Activated T-helper 1 cell treated with anti-CD3 and anti-CD28 coated beads, Interleukin-2, amount 50 U/mL, for 16 hours (primary cell): ENCODE data around the gene PRR14.
"Not testable (repeated sequence)": the region's sequence is repeated elsewhere in the genome, so short reads cannot be mapped to it uniquely, and the experiment has no call there.

Experiments used
- DNase-seq, 2 donors: peaks; one replicate each; pipeline ENCODE4 v3.0.0-alpha.2; 2020; ENCODE audit warnings: low read depth in 1 of 2, low spot score in 1 of 2

Gene PRR14

DNA sequence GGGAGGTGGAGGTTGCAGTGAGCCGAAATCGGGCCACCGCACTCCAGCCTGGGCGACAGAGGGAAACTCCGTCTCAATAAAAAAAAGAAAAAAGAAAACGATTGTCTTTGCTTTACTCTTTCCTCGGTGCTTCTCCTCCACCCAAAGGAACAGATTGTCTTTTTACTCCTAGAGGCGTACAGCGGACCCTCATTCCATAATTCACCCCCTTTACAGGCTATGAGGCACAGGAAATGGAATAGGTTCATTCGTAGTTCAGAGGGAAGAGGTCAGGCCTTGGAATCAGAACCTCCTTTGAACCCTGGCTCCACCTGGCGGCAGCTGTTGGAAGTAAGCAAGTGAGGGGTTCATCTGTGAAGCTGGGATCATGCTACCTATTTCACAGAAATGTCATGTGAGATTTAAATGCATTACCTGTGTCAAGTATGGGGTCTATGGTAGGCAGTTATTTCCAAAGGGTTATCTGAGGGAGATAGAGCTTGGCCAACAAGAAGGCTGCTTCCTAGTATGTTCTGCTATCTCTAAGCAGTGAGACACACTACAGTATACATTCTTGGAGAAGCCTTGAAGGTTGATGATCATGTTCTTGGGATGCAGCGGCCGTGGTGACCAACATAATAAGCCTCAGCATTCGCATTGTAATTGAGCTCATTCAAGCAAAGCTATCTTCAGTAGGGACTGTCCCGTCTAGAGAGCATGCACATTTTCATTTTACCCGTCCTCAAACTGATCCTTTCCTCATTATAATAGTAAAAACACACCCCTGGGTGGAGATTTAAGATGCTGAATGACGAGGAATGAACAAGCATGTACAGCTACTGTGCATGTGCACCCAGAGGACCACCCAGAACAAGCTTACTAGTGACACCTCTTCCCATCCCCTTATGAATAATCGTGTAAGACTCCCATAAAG lies 21.9 kb upstream of the PRR14 start:
- peak; percentile 74 to 89 for DNase-seq

DNA sequence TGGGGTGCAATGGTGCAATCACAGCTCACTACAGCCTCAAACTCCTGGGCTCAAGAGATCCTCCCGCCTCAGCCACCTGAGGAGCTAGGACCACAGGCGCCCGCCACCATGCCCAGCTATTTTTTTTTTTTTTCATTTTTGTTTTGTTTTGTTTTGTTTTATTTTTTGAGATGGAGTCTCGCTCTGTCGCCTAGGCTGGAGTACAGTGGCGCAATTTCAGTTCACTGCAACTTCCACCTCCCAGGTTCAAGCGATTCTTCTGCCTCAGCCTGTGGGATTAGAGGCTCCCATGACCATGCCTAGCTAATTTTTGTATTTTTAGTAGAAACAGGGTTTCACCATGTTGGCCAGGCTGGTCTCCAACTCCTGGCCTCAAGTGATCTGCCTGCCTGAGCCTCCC lies 18.3 kb upstream of the PRR14 start:
- not testable (repeated sequence) for DNase-seq

DNA sequence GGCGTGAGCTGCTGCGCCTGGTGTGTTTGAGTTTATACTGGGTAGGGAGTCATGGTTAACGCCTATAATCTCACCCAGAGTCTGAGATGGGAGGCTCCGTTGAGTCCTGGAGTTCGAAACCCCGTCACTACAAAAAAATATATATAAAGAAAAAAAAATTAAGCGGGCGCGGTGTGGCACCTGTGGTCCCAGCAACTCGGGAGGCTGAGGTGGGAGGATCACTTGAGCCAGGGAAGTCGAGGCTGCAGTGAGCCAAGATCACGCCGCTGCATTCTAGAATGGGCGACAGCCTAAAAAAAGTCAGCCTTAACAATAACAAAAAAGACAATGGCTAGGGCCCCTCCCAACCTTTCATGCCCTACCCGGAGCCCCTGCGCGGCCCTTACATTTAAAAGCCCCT lies 17.2 kb upstream of the PRR14 start:
- DNase-seq: no peak

DNA sequence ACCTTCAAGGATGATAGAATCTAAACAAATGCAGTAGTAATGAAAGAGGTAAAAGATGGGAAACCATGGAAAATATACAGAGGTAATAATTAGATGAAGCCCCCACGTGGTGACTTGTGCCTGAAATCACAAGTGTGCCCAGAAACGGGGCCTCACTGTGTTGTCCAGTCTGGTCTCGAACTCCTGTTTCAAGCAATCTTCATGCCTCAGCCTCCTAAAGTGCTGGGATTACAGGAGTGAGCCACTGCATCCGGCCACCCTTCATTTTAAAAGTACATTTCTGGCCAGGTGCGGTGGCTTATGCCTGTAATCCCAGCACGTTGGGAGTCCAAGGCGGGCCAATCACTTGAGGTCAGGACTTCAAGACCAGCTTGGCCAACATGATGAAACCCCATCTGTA lies 14.2 kb upstream of the PRR14 start:
- no peak for DNase-seq

DNA sequence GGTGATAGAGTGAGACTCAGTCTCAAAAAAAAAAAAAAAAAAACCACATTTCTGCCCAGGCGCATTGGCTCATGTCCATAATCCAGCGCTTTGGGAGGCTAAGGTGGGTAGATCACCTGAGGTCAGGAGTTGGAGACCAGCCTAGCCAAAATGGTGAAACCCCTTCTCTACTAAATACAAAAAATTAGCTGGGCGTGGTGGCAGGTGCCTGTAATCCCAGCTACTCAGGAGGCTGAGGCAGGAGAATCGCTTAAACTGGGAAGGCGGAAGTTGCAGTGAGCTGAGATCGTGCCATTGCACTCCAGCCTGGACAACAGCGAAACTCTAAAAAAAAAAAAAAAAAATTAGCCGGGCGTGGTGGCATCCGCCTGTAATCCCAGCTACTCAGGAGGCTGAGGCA lies 13.6 kb upstream of the PRR14 start:
- not testable (repeated sequence) for DNase-seq

DNA sequence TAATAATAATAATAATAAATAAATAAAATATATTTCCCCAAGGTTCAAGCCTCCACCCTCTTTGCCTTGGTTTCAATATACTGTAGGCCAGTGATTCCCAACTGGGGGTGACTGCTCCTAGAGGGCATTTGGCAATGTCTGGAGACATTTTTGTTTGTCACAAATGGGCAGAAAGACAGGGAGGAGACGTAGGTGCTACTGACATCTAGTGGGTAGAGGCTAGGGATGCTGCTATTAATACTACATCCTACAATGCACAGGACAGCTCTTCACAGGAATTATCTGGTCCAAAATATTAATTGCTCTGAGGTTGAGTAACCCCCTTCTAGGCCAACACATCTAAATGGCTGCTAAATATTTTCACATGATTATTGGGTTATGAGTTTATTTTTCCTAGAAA lies 12.8 kb upstream of the PRR14 start:
- DNase-seq: no peak

DNA sequence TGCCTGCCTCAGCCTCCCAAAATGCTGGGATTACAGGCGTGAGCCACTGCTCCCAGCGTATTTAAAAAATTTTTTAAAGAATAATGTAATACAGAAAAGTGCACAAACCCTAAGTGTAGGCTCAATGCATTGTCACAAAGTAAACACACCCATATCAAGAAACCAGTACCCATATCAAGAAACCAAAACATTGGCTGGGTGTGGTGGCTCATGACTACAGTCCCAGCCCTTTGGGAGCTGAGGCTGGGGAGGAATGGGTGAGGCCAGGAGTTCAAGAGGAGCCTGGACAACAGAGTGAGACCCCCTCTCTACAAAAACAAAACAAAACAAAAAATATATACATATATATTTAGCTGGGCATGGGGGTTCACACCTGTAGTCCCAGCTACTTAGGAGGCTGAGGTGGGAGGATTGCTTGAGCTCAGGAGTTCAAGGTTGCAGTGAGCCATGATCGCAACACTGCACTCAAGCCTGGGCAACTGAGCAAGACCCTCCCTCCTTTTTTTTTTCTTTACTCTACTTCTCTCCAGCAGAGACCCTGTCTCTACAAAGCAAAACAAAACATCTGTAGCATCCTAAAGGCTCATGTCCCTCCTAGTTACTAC lies 9.3 kb upstream of the PRR14 start:
- no peak for DNase-seq

DNA sequence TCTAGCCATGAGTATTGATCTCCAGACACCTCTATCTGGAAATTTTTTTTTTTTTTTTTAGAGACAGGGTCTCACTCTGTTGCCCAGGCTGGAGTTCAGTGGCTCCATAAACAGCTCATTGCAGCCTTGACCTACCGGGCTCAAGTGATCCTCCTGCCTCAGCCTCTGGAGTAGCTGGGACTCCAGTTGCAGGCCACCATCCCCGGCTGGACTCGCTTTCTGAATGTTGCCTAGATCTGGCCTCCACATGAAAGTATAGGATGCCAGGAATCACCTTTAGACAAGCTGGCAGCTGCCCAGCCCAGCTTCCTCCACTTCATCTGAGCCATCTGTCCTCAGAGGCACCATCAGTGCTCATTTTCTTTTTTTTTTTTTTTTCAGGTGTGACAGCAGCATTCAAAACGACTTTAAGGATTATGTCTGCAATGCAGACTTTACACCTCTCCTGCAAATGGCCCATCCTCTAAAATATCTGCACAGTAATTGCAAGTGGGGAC lies 6.4 kb upstream of the PRR14 start:
- DNase-seq: no peak

DNA sequence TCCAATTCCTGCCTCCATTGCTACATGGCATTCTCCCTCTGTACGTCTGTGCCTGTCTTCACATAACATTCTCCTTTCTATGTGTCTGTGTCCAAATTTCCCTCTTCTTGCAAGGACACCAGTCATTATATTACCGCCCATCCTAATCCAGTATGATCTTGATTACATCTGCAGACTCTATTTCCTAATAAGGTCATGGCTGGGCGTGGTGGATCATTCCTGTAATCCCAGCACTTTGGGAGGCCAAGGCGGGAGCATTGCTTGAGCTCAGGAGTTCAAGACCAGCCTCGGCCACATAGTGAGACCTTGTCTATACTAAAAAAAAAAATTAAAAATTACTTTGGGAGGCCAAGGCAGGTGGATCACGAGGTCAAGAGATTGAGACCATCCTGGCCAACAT lies 5.0 kb upstream of the PRR14 start:
- DNase-seq: no peak

DNA sequence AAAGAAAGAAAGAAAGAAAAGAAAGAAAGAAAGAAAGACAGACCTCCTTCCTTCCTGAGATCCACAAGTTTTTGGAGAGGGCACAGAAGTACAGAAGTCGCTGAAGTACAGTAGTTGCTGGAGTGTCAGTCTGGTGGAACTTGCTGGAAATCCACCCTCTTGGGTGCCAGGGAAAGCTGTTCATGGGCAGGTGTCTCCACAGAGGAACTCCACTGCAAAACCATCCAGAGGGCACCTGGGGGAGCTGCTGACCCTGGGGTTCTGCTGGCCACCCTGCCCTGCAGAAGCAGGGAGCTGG lies 3.5 kb upstream of the PRR14 start:
- DNase-seq: no peak

DNA sequence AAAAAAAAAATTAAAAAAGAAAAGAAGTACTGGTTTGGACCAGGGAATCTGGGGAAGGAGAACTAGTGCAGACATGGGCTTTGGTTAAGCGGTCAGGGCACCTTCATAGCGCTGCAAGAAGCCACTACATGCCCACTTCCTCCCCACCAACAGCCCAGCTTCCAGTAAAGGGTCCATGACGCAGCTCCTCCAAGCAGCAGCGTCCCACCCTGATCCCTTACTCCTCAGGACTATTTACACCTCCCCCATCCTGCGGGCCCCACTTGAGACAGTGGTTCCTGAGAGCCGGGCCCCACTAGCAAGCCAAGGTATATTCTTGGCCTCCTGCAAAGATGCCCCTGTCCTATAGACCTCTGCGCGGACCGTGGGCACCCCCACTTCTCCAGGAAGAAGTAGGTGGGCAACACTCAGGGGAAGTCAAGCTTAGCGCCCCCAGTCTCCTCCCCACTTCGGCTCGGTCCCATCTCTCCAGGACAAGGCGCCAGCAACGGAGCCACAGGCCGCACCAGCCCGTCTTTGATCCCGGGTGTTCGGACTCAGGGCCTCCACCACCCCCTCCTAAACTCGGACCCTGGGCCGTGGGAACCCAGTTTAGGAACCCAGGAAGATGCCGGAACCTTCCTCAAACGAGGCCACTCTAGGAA lies 913 bp upstream of the PRR14 start:
- DNase-seq: no peak

DNA sequence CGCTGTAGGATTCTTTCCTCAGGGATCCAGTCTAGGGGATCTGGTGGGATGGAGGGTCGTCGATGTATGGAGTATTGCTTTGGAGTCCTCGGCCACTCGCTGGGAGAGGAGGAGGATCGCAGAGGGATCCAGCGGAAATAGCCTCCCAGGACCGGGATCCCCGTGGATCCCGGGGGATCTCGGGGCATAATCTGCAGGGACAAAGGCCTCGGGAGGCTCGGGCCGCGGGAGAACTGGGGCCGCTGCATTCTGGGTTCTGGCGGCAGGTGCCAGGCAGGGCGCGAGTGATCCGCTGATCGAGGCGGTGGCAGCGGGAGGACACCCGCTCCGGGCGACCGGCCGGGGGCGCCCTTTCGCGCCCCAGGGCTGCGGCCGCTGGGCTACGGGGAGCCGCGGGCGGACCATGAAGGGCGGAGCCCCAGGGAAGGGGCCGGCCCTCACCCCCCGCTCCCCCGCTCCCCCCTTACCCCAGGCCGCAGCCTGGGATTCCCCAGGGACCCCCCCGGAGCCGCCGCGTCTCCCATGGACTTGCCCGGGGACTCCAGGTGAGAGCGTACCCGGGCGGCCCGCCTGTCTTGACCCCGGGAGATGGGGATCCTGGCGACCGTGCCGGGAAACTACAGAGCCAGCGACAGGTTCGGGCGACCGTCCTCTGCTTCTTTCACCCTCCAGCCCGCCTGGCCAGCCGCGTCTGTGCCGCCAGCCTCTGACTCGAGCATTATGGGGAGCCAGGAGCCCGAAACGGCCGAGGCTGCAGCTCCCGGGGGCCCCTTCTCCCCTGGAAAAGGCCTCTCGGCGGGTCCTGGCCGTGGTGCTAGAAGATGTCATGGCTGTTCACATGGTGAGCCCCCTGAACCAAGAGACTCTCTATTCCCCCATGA lies 604 bp downstream of the PRR14 start:
- DNase-seq: peak; percentile 50 to 74

DNA sequence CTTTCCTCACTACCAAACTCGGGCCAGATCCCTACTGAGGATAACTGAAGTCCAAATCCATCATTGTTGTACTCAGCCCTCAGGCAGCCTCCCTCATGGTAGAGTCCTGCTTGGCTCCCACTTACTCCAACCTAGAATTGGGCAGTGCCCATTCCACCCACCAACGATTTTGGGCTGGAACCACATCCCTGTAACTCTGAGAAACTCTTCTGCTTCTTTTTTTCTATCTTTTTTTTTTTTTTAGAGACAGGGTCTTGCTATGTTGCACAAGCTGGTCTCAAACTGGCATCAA lies 1.2 kb downstream of the PRR14 start:
- no peak for DNase-seq

DNA sequence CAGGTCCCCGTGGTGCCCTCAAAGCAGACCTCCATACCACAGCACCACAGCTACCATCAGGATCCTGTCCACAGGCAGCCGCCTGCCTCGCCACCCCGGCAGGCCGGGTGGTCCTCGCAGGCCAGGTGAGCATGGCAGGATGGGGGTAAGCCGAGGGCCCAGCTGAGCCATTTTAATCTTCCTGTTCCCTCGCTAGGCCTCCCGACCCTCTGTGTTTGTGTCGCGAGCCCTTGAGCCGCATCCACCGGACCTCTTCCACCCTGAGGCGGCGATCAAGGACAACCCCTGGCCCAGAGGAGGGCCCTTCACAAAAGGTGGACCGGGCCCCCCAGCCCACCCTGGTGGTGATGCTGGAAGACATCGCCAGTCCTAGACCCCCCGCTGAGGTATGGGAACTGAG lies 2.0 kb downstream of the PRR14 start:
- DNase-seq: no peak

DNA sequence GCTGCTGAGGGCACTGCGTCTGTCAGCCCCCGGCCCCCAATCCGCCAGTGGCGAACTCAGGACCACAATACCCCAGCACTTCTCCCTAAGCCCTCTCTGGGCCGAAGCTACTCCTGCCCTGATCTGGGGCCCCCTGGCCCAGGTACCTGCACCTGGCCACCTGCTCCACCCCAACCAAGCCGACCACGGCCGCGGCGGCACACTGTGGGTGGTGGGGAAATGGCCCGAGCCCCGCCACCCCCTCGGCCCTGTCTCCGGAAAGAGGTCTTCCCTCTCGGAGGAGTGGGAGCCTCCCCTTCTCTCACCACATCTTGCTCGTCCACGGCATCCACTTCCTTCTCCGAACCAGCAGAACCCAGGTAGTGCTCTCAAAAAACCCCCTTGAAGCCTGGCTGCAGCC lies 4.1 kb downstream of the PRR14 start:
- no peak for DNase-seq

DNA sequence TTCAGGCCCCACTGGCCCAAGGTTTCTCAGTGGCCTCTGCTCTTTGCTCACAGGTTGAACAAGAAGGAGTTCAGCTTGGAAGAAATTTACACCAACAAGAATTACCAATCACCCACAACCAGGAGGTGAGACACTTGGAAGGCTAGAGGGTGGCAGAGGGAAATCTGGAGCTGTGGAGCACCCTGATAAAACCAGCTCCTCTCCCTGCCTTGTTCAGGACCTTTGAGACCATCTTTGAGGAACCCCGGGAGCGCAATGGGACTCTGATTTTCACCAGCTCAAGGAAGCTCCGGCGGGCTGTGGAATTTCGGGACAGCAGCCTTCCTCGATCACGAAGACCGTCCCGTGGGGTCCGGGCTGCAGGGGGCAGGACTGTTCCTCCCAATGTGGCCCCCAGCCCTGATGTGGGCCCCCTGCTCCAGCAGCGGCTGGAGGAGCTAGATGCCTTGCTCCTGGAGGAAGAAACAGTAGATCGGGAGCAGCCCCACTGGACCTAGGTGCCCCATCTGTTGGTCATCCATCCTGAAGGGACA lies 5.1 kb downstream of the PRR14 start:
- DNase-seq: no peak

DNA sequence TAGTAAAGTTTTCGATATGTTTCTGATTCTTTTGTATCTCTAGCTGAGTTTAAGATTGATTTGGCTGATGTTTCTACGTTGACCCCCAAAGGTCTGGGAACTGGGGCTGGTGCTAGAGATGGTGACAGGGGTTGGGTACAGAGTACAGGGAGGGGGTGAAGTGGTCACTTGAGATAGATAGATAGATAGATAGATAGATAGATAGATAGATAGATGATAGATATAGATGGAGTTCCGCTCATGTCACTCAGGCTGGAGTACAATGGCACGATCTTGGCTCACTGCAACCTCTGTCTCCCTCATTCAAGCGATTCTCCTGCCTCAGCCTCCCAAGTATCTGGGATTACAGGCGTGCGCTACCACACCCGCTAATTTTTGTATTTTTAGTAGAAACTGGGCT lies 5.6 kb downstream of the PRR14 start:
- DNase-seq: no peak

DNA sequence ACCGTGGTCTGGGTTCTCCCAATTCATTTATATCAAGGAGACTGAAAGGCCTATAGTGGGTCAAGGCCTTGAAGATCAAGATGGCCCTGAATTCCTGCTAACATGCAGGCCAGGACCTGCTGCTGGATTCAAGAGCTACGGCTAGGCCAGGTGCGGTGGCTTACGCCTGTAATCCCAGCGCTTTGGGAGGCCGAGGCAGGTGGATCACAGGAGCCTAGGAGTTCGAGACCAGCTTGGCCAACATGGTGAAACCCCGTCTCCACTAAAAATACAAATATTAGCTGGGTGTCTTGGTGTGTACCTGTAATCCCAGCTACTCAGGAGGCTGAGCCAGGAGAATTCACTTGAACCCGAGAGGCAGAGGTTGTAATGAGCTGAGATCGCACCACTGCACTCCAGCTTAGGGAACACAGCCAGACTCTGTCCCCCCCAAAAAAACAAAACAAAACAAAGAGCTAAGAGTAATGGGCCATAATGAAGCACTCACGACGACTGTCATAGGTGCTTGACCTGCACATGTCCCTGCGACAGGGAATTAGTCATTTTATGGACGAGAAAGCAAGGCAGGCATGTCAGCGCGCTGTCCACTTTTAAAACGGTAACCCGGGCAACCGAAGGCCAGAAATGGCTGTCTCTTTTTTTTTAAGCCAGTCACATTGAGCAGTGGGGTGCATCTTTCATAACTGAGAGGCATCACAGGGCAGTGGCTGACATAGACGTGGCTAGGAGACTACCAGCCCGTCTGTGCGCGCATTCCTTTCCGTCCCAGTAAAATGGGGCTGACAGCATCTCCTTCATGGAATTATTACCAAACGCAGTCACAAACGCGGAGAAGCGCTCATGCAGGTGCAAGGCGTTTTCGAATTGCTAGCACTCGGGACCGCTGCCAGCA lies 6.5 kb downstream of the PRR14 start:
- DNase-seq: no peak

DNA sequence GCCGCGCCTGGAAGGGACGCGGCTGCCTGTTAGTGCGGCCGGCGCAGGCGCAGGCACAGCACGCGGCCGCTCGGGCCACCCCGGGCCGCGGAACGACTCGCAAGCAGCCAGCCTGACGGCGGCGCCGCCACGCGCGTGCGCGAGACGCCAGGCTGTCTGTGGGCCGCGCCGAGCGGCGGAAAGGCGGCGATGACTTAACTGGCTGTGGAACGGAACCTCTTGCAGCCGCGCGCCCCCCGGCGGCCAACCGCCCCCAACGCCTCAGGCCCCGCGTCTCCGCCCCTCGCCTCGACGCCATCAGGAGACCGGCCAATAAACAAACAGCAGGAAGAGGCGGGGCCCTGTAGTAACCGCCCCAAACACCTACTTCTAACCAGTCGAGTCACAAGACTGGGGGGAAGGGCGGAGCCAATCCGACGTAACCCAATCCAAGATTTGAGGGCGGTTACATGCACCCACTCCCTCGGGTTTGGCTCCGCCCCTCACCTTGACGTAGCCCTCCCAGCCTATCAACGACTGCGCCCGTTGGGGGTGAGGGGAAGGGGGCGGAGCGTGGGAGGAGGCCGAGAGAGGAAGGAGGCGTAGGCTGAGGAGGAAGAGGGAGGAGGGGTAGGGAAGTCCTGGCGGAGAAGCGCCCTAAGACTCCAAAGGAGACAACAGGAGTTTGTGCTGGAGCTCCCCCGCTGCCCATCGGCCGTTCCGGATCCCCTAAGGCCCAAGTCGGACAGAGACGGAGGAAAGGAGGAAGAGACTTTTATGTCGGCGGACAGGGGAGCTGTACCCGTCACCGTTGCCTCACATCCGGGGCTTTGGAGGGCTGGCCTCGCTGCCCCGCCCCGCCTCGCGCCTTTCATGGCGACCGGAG lies 7.3 kb downstream of the PRR14 start, which contains the start of gene FBRS:
Gene FBRS, plus strand, starts transcription at position 566 of the 865 bp plus-strand sequence. CDS start 1,088 bp downstream, outside the sequence.
- peak; percentile 99 to 100 for DNase-seq
